Sigmoid colon (tissue), 7 donors: ENCODE measurements around the gene COBL. TPM values are rescaled to one million over a fixed set of nuclear protein-coding genes. Genes with fewer than 3 reads are reported as not detected.

Experiments
- DNase-seq: peaks from one replicate; pipeline ENCODE4 v3.0.0-alpha.2; 2019
- H3K27ac ChIP-seq, 4 donors: fragments of 200-600 bp; sonication (generic); one replicate each; pipeline ENCODE4 v1.5.1; 2016 to 2019; ENCODE audit warnings: mild to moderate bottlenecking in 1 of 4
- H3K27me3 ChIP-seq, 3 donors: fragments of 200-600 bp; sonication (generic); one replicate each; pipeline ENCODE4 v1.5.1; 2019; ENCODE audit warnings: mild to moderate bottlenecking in 1 of 3
- H3K36me3 ChIP-seq, 4 donors: fragments of 200-600 bp; sonication (generic); one replicate each; pipeline ENCODE4 v1.5.1; 2016 to 2019
- H3K4me1 ChIP-seq, 4 donors: fragments of 200-600 bp; sonication (generic); one replicate each; pipeline ENCODE4 v1.5.1; 2017 to 2019
- H3K4me3 ChIP-seq, 4 donors: fragments of 200-600 bp; sonication (generic); one replicate each; pipeline ENCODE4 v1.5.1; 2017 to 2019; ENCODE audit warnings: mild to moderate bottlenecking in 2 of 4, moderate library complexity in 1 of 4
- H3K9me3 ChIP-seq, 4 donors: fragments of 200-600 bp in 3 of 4; sonication (generic) in 3 of 4; one replicate each; pipeline versions ENCODE4 v1.5.1 to v1.6.1; 2013 to 2019
- CTCF ChIP-seq, 4 experiments: fragments of 450-650 bp in 3 of 4; fragments of 200-600 bp in 1 of 4; IDR thresholded peaks; one replicate each; pipeline ENCODE4 v1.5.1; 2016 to 2019; ENCODE audit warnings: antibody characterized with exemption in 4 of 4, mild to moderate bottlenecking in 3 of 4, moderate library complexity in 2 of 4
- EP300 ChIP-seq, 4 donors: sonication (generic); formaldehyde crosslinking; IDR thresholded peaks; one replicate each; pipeline ENCODE4 v1.6.1; 2017; ENCODE audit warnings: antibody characterized with exemption in 4 of 4
- POLR2A ChIP-seq, 2 donors: fragments of 450-650 bp; IDR thresholded peaks; one replicate each; pipeline ENCODE4 v1.6.1; 2016; ENCODE audit warnings: antibody characterized with exemption in 2 of 2, mild to moderate bottlenecking in 2 of 2, moderate library complexity in 2 of 2
- POLR2AphosphoS5 ChIP-seq, 4 donors: sonication (generic); formaldehyde crosslinking; IDR thresholded peaks; one replicate each; pipeline ENCODE4 v1.6.1; 2017; ENCODE audit warnings: antibody characterized with exemption in 4 of 4
- WGBS, 2 donors: extraction: QIAGEN DNeasy Blood & Tissue Kit; methylation state at CpG; one replicate each; pipeline ENCODE4 v1.1.7; 2013; 5-methylcytosine and 5-hydroxymethylcytosine counted together
- intact Hi-C: fragments of 100-400 bp; cut with DNase I; formaldehyde crosslinking; loops from one replicate; pipeline ENCODE4 v1.15.1; 2023
- polyA plus RNA-seq, 3 donors: library from polyadenylated mRNA; stranded (reverse); fragments of 200-250 nt; gene quantifications; one replicate each; pipeline ENCODE4 v1.2.3, GENCODE V29; 2013
- total RNA-seq, 4 donors: library from RNA; depleted of rRNA; stranded (reverse); fragments of >200 nt; gene quantifications; one replicate each; pipeline ENCODE4 v1.1.0, GENCODE V29; 2016
- donor health status: healthy with polysubstance abuse.
- donor health status: Bipolar disorder and iron deficiency.
- donor health status: healthy.

The COBL gene
- total and polyA plus RNA-seq, 7 donors = 3.0 to 27.6 (median 10.0) TPM

GRCh38 chr7:51234139-51234538 lies 82.5 kb downstream of the COBL start:
- TF ChIP-seq EP300 (IDR thresholded peaks at IDR 0.05) = no peak
- no peak for TF ChIP-seq POLR2AphosphoS5 (IDR thresholded peaks at IDR 0.05)
- TF ChIP-seq CTCF (IDR thresholded peaks at IDR 0.05) = no peak
- no peak for TF ChIP-seq POLR2A (IDR thresholded peaks at IDR 0.05)
- H3K4me3 ChIP-seq = no peak overlapping the region
- 93 to 95% methylated on average over 13 of the region's 13 CpGs for WGBS, 2 donors
- no peaks in the 10 kb centered on the region for H3K36me3 ChIP-seq
- DNase-seq = no peak
- H3K9me3 ChIP-seq = no peaks in the 10 kb centered on the region
- H3K27ac ChIP-seq = no peak overlapping the region
- H3K4me1 ChIP-seq = no peaks in the 10 kb centered on the region
- intact Hi-C loops = no loop called here
- H3K27me3 ChIP-seq = no peaks in the 10 kb centered on the region

GRCh38 chr7:51233374-51233773 lies 83.2 kb downstream of the COBL start:
- H3K27me3 ChIP-seq = no peaks in the 10 kb centered on the region
- intact Hi-C loops = no loop called here
- no peak for DNase-seq
- no peak overlapping the region for H3K27ac ChIP-seq
- H3K4me3 ChIP-seq = no peak overlapping the region
- WGBS, 2 donors = 87 to 92% methylated on average over 13 of the region's 13 CpGs
- no peaks in the 10 kb centered on the region for H3K36me3 ChIP-seq
- H3K4me1 ChIP-seq = no peaks in the 10 kb centered on the region
- no peaks in the 10 kb centered on the region for H3K9me3 ChIP-seq
- TF ChIP-seq CTCF (IDR thresholded peaks at IDR 0.05) = no peak

- DNase-seq = no peak
- intact Hi-C loops = no loop called here
- TF ChIP-seq POLR2AphosphoS5 (IDR thresholded peaks at IDR 0.05) (no peak), POLR2A (IDR thresholded peaks at IDR 0.05) (no peak), CTCF (IDR thresholded peaks at IDR 0.05) (no peak), EP300 (IDR thresholded peaks at IDR 0.05) (no peak)
- Histone ChIP-seq H3K4me3 (no peak overlapping the region), H3K27me3 (no peaks in the 10 kb centered on the region), H3K36me3 (no peaks in the 10 kb centered on the region), H3K4me1 (no peaks in the 10 kb centered on the region), H3K9me3 (no peaks in the 10 kb centered on the region), H3K27ac (no peak overlapping the region)
- 83 to 93% methylated on average over 5 of the region's 5 CpGs for WGBS, 2 donors
Measured at GRCh38 chr7:51230723-51231122, 85.9 kb downstream of the COBL start.

- WGBS, 2 donors = 81 to 91% methylated on average over 2 of the region's 2 CpGs
- no peaks in the 10 kb centered on the region for H3K27me3 ChIP-seq
- H3K4me3 ChIP-seq = no peak overlapping the region
- H3K9me3 ChIP-seq = no peaks in the 10 kb centered on the region
- no peak overlapping the region for H3K27ac ChIP-seq
- no peak for DNase-seq
- no peaks in the 10 kb centered on the region for H3K4me1 ChIP-seq
- intact Hi-C loops = no loop called here
- no peak for TF ChIP-seq CTCF (IDR thresholded peaks at IDR 0.05)
- TF ChIP-seq POLR2AphosphoS5 (IDR thresholded peaks at IDR 0.05) = no peak
- no peak for TF ChIP-seq POLR2A (IDR thresholded peaks at IDR 0.05)
- no peak for TF ChIP-seq EP300 (IDR thresholded peaks at IDR 0.05)
- no peaks in the 10 kb centered on the region for H3K36me3 ChIP-seq
Measured at GRCh38 chr7:51230324-51230625, 86.3 kb downstream of the COBL start.

GRCh38 chr7:51229620-51230323 lies 86.8 kb downstream of the COBL start:
- Histone ChIP-seq H3K27ac (no peak overlapping the region), H3K4me1 (no peaks in the 10 kb centered on the region), H3K4me3 (no peak overlapping the region), H3K27me3 (no peaks in the 10 kb centered on the region), H3K9me3 (no peaks in the 10 kb centered on the region), H3K36me3 (no peaks in the 10 kb centered on the region)
- WGBS, 2 donors = 93 to 95% methylated on average over 11 of the region's 11 CpGs
- no peak for DNase-seq
- no peak for TF ChIP-seq POLR2AphosphoS5 (IDR thresholded peaks at IDR 0.05)
- TF ChIP-seq CTCF (IDR thresholded peaks at IDR 0.05) = no peak
- intact Hi-C loops = no loop called here
